ENCODE data around the gene XRCC3.

XRCC3 gene

DNA sequence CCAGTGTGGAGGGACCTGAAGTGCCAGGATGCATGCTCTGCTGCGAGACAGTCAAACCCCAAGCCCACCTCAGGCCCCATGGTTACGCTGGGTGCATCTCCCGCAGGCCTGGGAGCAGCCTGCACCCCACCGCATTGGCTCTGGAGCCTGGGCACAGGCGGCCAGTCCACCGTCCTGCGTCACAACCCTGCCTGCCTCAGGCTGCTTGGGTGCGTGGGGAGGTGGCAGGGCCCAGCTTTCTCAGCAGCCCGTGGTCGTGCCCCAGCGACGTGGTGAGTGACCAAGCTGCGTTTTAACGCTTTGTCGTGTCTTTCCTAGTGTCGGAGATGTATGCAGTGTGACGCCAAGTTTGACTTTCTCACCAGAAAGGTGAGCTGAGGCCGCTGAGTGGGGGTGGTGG lies 11.2 kb upstream of the XRCC3 start:
- no peak for ATAC-seq
- no peak for DNase-seq

DNA sequence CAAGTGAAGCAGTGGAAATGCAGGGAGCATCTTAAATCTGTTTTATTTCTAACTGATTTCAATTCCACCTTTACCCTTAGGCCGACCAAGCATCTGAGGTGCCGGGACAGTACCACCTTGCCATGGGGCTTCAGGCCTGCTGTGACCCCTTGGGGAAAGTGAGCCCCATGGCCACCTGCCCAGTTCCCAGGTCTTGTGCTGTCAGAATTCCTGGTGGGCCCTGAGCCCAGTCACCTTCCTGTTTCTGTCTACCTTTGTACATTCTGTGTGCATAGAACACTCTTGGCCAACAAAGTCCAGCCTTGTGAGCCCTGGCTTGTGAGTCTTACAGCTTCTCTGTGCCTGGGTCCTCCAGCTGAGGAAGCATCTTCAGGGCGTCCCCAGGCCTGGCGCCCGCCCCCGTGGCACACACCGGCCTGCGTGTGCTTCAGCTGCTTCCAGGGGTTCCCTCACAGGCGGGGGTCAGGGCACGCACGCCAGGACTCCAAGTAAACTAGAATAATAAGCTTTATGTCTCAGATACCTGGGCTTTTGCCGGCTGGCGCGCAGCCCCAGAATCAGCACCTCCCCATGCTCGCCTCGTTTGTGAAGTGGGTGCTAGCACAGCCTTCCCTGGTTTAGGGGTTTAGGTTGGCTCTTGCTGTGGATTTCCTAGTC lies 10.6 kb upstream of the XRCC3 start:
- ATAC-seq: no peak
- DNase-seq: no peak

- ATAC-seq: no peak
Observed at GRCh38 chr14:103725001-103725682, 9.9 kb upstream of the XRCC3 start.

DNA sequence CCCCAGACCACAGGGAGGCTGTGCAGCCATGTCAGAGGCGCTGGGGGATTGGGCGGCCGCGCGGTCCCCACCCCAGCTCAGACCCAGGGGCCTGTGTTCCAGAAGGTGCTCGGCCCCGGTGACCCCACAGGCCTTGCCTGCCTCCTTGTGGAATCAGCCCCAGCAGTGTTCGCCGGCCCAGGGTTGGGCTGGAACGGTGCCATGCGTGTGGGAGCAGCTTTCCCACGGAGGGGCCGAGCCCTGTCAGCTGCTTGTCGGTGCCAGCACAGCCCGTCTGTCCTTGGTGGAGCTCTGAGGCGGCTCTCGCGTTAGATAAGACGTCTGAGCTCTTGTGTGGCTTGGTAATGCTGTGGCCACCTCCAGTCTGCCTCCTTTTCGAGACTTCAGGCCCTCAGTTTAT lies 8.9 kb upstream of the XRCC3 start:
- no peak for DNase-seq
- no peak for ATAC-seq

More at GRCh38 chr14:103725001-103725682, 9.9 kb upstream of the XRCC3 start:
- DNase-seq: no peak

- DNase-seq (no peak), ATAC-seq (no peak)
Observed at GRCh38 chr14:103723748-103724081, 8.5 kb upstream of the XRCC3 start.

DNA sequence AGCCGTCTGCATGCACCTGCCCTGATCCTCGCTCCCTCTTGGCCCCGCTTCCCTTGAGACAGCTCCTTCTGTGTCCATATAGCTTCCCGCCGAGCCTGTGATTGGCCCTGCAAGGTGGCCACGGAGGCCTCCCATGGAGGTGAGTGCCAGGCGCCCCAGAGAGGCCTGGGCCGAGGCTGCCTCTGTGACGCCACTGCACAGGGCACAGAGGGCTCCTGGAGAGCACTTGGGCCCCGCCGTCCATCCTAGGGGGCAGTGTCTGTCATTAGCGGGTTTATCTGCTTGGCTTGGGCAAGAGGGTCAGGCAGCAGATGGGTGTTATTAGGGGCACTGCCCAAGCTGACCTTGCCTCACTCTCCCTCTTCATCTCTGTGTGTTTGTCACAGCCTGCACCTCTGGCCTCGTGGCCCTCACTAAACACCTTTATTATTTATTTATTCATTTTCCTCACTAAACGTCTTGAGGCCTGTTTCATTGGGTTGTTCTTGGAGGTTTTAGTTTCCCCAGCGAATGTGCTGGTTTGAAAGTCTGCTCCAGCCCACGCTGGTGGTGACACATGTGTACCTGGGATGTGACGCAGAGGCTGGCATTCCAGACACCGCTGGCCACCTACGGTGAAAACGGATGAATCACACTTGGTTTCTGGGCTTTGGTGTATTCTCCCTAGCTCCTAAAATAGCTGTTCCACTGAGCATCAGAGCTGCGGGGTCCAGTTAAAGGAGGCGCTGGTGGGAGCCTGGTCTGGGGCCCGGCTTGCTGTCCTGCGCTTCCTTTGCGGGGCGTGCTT lies 6.3 kb upstream of the XRCC3 start:
- ATAC-seq (peak; percentile 40), DNase-seq (peak; percentile 25)

DNA sequence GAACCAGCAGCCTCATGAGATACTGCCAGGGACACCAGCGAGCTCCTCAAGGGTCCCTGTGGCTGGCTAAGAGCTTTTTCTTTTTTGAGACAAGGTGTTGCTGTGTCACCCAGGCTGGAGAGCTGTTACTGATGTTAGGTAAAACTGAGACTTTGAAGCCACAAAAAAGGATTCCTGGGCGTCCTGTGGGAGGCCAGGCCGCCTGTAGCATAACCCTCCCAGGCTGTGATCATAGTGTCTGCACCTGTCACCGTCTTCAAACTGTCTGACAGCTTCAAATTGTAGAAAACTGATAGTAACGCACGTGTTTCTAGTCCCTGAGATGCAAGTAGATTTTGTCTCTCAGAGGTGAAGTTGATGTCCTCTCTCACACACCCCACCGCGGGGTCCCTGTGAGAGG lies 4.5 kb upstream of the XRCC3 start:
- ATAC-seq: no peak
- no peak for DNase-seq

GRCh38 chr14:103718572-103718971 lies 3.3 kb upstream of the XRCC3 start:
- DNase-seq: no peak
- ATAC-seq: no peak

DNA sequence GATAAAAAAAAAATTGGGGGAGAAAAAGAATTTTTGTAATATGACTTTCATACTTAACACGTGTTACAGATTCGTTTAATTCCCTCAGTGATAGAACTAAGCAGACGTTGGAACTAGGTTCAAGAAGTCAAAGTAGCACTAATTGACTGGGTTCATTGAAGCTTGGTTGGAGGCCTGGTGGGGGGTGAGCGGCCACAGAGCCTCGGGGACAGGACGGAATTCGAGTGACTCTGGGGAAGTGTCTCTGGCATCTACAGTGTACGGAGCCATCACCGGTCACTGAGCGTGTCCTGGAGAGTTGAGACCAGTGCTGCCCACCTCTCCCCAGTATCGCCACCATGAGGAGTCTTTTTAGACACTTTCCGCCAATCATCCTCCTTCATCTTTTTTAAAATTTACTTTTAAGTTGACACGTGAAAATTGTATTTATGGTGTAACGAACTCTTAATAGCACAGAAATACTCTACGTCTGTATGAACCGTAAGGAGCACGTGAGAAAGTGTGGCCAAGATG lies 1.7 kb upstream of the XRCC3 start:
- no peak for ATAC-seq
- no peak for DNase-seq

DNA sequence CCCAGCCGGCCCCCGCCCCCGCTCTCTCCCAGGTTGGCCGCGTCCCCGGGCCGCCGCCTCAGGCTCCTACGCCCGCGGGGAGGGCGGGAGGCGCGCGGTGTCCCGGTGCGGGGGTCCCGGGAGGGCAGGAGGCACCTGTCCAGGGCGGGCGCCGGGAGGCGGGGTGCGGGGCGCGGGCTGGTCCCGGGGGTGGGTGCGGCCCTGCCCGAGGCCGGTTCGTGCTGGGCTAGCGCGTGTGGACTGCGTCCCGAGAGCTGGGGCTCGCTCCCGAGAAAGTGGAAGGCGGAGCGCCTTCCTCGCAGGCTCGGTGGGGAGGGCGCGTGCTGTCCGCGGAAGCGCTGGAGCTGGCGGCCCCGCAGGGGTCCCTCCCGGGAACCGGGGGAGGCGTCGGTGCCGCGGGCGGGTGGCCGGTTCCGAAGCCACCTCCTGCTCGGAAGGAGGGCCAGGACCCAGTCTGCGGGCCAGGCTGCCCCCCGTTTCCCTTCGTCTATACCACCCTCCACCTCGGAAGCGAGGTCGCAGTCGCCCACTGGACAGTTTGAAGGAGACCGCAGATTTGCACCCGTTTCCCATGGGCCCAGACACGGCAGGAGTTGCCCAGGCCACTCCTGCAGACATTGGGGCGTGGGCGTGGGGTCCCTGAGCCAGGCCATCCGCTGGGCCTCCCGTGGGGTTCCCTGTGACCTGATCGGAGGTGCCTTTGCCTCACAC lies 995 bp upstream of the XRCC3 start:
- ATAC-seq (no peak), DNase-seq (peak; percentile 24)

DNA sequence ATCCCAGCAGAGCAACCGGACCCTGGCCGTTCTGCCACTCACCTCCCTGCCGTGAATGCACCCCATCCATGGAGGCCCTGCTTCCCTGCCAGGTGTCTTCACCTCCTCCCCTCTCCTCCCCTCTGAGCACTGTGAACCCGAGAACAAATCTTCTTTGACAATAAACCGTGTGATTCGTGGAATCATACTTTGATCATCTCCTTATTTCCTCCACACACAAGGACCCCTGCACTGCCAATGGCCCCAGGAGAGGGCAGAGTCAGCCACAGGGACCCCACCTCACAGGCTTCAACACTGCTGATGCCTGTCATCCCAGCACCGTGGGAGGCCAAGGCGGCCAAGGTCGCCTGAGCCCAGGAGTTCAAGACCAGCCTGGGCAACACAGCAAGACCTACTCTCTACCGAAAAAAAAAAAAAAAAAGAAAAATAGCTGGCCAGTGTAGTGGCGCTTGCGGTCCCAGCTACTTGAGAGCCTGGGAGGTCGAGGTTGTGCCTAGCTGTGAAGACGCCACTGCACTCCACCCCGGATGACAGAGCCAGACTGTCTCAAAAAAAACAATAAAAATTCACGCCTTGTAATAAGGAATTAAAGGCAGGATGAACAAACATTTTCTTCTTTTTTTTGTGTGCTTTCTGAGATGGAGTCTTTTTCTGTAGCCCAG lies 1.1 kb downstream of the XRCC3 start:
- ATAC-seq: no peak
- no peak for DNase-seq

DNA sequence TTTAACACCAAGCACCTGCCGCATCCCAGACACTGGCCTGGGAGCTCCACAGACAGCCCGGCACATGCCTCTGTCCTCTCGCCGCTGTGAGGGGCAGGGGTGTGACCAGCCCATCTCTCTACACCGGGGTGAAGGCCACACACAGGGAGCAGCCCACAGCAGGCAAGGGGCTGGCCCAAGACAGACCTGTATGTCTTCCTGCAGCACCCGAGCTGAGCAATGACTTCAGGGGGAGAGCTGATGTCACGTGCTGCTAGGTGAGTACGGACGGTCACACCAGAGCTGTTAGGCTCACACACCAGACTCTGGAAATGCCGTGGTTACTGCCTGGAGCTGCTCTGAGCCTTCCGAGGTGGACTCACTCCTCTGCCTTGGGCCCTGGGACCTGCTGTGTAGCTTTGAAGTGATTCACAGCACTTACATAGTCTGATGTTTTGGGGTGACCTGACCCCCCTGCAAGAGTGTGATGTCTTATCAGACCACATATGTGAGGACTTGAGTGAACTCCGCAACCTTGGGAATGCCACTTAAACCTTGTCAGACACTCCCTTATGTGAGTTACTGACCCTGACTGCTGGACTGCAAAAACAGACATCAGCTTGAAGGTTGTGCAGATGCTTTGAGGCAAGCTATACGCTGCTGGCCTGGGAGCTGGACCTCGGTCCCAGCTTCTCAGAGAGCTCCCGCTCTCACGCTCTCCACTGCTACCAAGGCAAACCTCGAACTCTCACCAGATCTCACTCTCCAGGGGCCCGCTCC lies 1.8 kb downstream of the XRCC3 start:
- DNase-seq: no peak
- ATAC-seq: no peak

GRCh38 chr14:103712633-103713247 lies 2.5 kb downstream of the XRCC3 start:
- ATAC-seq: no peak
- DNase-seq: no peak

GRCh38 chr14:103711516-103712431 lies 3.5 kb downstream of the XRCC3 start:
- DNase-seq (no peak), ATAC-seq (no peak)

GRCh38 chr14:103710771-103711377 lies 4.4 kb downstream of the XRCC3 start:
- DNase-seq: no peak

DNA sequence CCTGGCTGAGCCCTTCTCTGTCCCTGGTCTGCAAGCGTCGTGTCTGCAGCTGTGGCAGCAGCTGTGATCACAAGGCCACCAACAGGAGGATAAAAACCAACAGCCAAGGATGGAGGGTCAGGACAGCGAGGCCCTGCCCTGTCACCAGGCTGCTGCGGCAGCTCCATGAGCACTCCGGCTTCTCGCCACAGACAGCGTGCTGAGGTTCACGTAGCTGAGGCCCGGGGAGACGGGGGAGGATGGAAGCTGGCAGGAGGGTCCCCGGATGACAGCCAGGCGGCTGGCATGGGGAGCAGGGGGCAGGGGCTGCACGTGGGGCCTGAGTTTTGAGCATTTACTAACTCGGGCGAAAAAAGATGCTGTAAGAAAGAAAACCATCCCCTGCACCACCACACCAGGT lies 5.4 kb downstream of the XRCC3 start:
- ATAC-seq (no peak), DNase-seq (no peak)

More at GRCh38 chr14:103710771-103711377, 4.4 kb downstream of the XRCC3 start:
- no peak for ATAC-seq

DNA sequence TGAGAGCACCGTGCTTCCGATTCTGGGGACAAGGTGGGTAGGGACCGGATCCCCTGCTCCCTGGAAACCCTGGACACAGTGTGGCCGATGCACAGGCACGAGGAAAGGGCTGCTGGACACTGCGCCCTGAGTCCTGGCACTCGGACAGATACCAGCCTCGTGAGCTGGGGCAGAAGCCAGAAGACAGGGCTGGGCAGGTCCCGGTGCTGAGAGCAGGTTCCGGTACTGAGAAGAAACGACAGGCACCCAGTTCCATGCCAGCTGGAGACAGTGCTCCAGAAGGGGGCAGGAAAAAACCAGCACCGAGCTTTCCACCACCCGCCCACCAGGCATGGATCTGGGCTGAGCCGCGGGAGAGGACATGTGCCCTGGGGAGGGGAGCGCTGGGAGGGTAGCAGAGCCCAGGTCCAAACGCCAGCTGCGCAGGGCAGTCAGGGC lies 6.5 kb downstream of the XRCC3 start:
- ATAC-seq (no peak), DNase-seq (no peak)

DNA sequence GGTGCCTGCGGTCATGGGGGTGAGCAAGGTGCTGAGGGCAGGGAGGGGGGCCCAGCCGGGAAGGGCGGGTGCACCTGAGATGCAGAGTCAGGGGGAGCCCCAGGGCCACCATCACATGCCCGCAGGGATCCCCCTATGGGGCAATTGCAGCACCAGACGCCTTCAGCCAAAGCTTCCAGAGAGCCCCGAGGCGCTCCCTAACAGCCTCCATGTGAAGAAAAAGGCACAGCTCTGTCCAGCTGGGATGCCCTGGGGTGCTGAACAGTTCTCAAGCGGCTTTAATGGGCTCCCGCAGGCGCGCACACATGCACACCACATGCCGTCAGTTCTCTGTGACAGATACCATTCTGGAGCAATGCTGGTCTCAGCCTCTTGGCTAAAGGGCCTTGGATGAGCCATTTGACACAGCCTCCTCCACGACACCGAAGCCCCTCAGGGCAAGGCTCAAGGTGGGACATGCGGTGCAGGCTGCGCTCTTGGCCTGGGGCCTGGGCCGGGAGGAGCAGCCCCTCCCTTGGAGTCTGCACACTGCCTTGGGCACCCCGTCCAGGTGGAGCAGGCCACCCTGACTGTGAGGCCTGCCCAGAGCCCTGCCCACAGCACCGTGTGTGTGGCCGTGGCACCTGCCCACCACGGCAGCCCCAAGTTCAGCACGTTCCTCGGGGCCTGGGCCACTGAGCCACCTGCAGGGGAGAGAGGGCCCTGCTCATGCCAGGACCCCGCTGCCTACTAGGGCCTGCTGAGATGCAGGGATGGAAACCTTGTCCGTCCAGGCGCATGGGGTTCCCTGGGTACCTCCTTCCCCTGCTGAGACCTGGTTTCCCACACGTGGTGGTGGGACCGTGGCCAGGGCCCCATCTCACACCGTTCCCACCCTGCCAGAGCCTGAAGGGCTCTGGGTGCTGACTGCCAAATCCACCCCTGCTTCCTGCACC lies 7.7 kb downstream of the XRCC3 start:
- DNase-seq (no peak), ATAC-seq (no peak)
